Liver (tissue), 9 donors: ENCODE data around the gene FOXK2. TPM values are rescaled to one million over a fixed set of nuclear protein-coding genes. Genes with fewer than 3 reads are reported as not detected.

Experiments
- DNase-seq: peaks from one replicate; pipeline ENCODE4 v3.0.0-alpha.2; 2017; ENCODE audit warnings: low spot score
- H3K27ac ChIP-seq, 2 donors: one replicate each; pipeline ENCODE4 v1.7.0; 2013; ENCODE audit warnings: inconsistent platforms in 2 of 2, low read length in 2 of 2, control low read depth in 1 of 2, low read depth in 1 of 2, mild to moderate bottlenecking in 1 of 2
- H3K27me3 ChIP-seq, 4 donors: one replicate each; pipeline versions ENCODE4 v1.6.1 to v1.7.0; 2013; ENCODE audit warnings: low read length in 3 of 4, inconsistent platforms in 1 of 4, mild to moderate bottlenecking in 1 of 4, moderate library complexity in 1 of 4; ENCODE audit not compliant: control insufficient read depth in 4 of 4, insufficient read depth in 4 of 4
- H3K36me3 ChIP-seq, 4 donors: one replicate each; pipeline versions ENCODE4 v1.6.1 to v1.7.0; 2013; ENCODE audit warnings: low read length in 3 of 4, mild to moderate bottlenecking in 3 of 4, low read depth in 1 of 4, moderate library complexity in 1 of 4; ENCODE audit not compliant: control insufficient read depth in 4 of 4, insufficient read depth in 3 of 4
- H3K4me1 ChIP-seq, 4 donors: one replicate each; pipeline versions ENCODE4 v1.6.1 to v1.7.0; 2013; ENCODE audit warnings: low read length in 3 of 4, mild to moderate bottlenecking in 3 of 4, moderate library complexity in 1 of 4; ENCODE audit not compliant: control insufficient read depth in 4 of 4, insufficient read depth in 4 of 4
- H3K4me3 ChIP-seq, 3 donors: one replicate each; pipeline versions ENCODE4 v1.6.1 to v1.7.0; 2013; ENCODE audit warnings: low read length in 3 of 3, control low read depth in 1 of 3, low read depth in 1 of 3, mild to moderate bottlenecking in 1 of 3
- H3K9ac ChIP-seq, 2 donors: one replicate each; pipeline ENCODE4 v1.7.0; 2013; ENCODE audit warnings: low read length in 2 of 2, mild to moderate bottlenecking in 2 of 2, moderate library complexity in 2 of 2, control low read depth in 1 of 2, low read depth in 1 of 2
- H3K9me3 ChIP-seq, 4 donors: one replicate each; pipeline versions ENCODE4 v1.6.1 to v1.7.0; 2013; ENCODE audit warnings: low read length in 3 of 4; ENCODE audit not compliant: control insufficient read depth in 4 of 4
- ATF3 ChIP-seq: IDR thresholded peaks from 2 replicates; pipeline ENCODE4 v1.6.1; 2016; ENCODE audit warnings: antibody characterized with exemption
- EGR1 ChIP-seq, 2 donors: IDR thresholded peaks; 2 replicates each; pipeline ENCODE4 v1.6.1; 2016 to 2018; ENCODE audit warnings: antibody characterized with exemption in 2 of 2, low read depth in 2 of 2
- FOXA1 ChIP-seq: IDR thresholded peaks from 2 replicates; pipeline ENCODE4 v1.6.1; 2016; ENCODE audit warnings: antibody characterized with exemption
- FOXA2 ChIP-seq: IDR thresholded peaks from 2 replicates; pipeline ENCODE4 v1.6.1; 2016; ENCODE audit warnings: antibody characterized with exemption
- GABPA ChIP-seq, 2 donors: IDR thresholded peaks in 1 of 2; conservative IDR thresholded peaks in 1 of 2; 2 replicates each; pipeline ENCODE4 v1.6.1; 2016; ENCODE audit warnings: antibody characterized with exemption in 2 of 2, mild to moderate bottlenecking in 1 of 2, moderate library complexity in 1 of 2
- HNF4A ChIP-seq, 2 donors: conservative IDR thresholded peaks; 2 replicates each; pipeline ENCODE4 v1.6.1; 2016; ENCODE audit warnings: antibody characterized with exemption in 2 of 2, mild to moderate bottlenecking in 2 of 2
- HNF4G ChIP-seq: IDR thresholded peaks from 2 replicates; pipeline ENCODE4 v1.6.1; 2016; ENCODE audit warnings: antibody characterized with exemption
- JUND ChIP-seq, 2 donors: IDR thresholded peaks; 2 replicates each; pipeline ENCODE4 v1.6.1; 2016; ENCODE audit warnings: antibody characterized with exemption in 2 of 2
- MAX ChIP-seq: IDR thresholded peaks from 2 replicates; pipeline ENCODE4 v1.6.1; 2016; ENCODE audit warnings: antibody characterized with exemption
- NR2F2 ChIP-seq: IDR thresholded peaks from 2 replicates; pipeline ENCODE4 v1.6.1; 2016; ENCODE audit warnings: antibody characterized with exemption
- RAD21 ChIP-seq, 2 donors: IDR thresholded peaks; 2 replicates each; pipeline ENCODE4 v1.6.1; 2016; ENCODE audit warnings: antibody characterized with exemption in 2 of 2, mild to moderate bottlenecking in 2 of 2
- REST ChIP-seq: IDR thresholded peaks from 2 replicates; pipeline ENCODE4 v1.6.1; 2016; ENCODE audit warnings: antibody characterized with exemption, mild to moderate bottlenecking
- RXRA ChIP-seq, 2 donors: IDR thresholded peaks; 2 replicates each; pipeline ENCODE4 v1.6.1; 2017 to 2018; ENCODE audit warnings: antibody characterized with exemption in 2 of 2, mild to moderate bottlenecking in 1 of 2
- SP1 ChIP-seq: IDR thresholded peaks from 2 replicates; pipeline ENCODE4 v1.6.1; 2018; ENCODE audit warnings: antibody characterized with exemption, mild to moderate bottlenecking
- TAF1 ChIP-seq: conservative IDR thresholded peaks from 2 replicates; pipeline ENCODE4 v1.6.1; 2016; ENCODE audit warnings: antibody characterized with exemption, mild to moderate bottlenecking
- YY1 ChIP-seq: IDR thresholded peaks from 2 replicates; pipeline ENCODE4 v1.6.1; 2016; ENCODE audit warnings: antibody characterized with exemption, mild to moderate bottlenecking
- WGBS: extraction: QIAGEN DNeasy Blood & Tissue Kit; methylation state at CpG from one replicate; pipeline ENCODE4 v1.1.7; 2013; 5-methylcytosine and 5-hydroxymethylcytosine counted together
- polyA plus RNA-seq, 2 donors: library from polyadenylated mRNA; stranded (reverse) in 1 of 2; unstranded in 1 of 2; fragments of 200-250 nt in 1 of 2; fragments of >200 nt in 1 of 2; fragmentation: Nextera tagmentation in 1 of 2; extraction: Ambion mirVana in 1 of 2; gene quantifications; one replicate each; pipeline versions ENCODE4 v1.2.1 to v1.2.3, GENCODE V29; 2013 to 2015
- total RNA-seq, 2 donors: library from RNA; depleted of rRNA; stranded (reverse); fragments of >200 nt; gene quantifications; one replicate each; pipeline ENCODE4 v1.2.3, GENCODE V29; 2014
- TF ChIP-seq, protein P1 (sequence below): fragments of 150-350 bp; IDR thresholded peaks from 2 replicates; pipeline ENCODE4 v1.5.1; 2017; ENCODE audit warnings: improper control_type of control experiment, low read depth, low read length; ENCODE audit not compliant: missing input control
- TF ChIP-seq, protein P2 (sequence below): IDR thresholded peaks from 2 replicates; pipeline ENCODE4 v1.6.1; 2016; ENCODE audit warnings: antibody characterized with exemption
- donor health status: healthy.
- donor health status: healthy.
- donor health status: healthy.
- donor health status: healthy.
- donor health status: healthy.

Gene FOXK2
- total and polyA plus RNA-seq, 4 donors = 3.1 to 16.2 (median 10.8) TPM

GRCh38 chr17:82611140-82612058 is 91.9 kb downstream of the FOXK2 start:
- Histone ChIP-seq H3K27ac (no peak overlapping the region), H3K9ac (no peak overlapping the region), H3K36me3 (peaks cover 15 to 22% (median 19%) of the 10 kb centered on the region in 4 donors), H3K9me3 (no peaks in the 10 kb centered on the region), H3K27me3 (no peaks in the 10 kb centered on the region), H3K4me3 (no peak overlapping the region), H3K4me1 (no peaks in the 10 kb centered on the region)
- 89% methylated on average over 21 of the region's 21 CpGs for WGBS
- DNase-seq = no peak
- TF ChIP-seq HNF4A (conservative IDR thresholded peaks at IDR 0.05) (no peak), EGR1 (IDR thresholded peaks at IDR 0.05; ENCODE audit: low read depth in 2 of 2) (no peak), GABPA (IDR thresholded peaks at IDR 0.05 in 1 of 2, conservative IDR thresholded peaks at IDR 0.05 in 1 of 2) (no peak), JUND (IDR thresholded peaks at IDR 0.05) (no peak), NR2F2 (no peak), FOXA1 (no peak), REST (no peak), RAD21 (IDR thresholded peaks at IDR 0.05) (no peak), TAF1 (no peak), SP1 (no peak), ATF3 (no peak), FOXA2 (no peak), HNF4G (no peak), MAX (no peak), RXRA (IDR thresholded peaks at IDR 0.05) (no peak), YY1 (no peak)
- TF ChIP-seq, protein P1, sequence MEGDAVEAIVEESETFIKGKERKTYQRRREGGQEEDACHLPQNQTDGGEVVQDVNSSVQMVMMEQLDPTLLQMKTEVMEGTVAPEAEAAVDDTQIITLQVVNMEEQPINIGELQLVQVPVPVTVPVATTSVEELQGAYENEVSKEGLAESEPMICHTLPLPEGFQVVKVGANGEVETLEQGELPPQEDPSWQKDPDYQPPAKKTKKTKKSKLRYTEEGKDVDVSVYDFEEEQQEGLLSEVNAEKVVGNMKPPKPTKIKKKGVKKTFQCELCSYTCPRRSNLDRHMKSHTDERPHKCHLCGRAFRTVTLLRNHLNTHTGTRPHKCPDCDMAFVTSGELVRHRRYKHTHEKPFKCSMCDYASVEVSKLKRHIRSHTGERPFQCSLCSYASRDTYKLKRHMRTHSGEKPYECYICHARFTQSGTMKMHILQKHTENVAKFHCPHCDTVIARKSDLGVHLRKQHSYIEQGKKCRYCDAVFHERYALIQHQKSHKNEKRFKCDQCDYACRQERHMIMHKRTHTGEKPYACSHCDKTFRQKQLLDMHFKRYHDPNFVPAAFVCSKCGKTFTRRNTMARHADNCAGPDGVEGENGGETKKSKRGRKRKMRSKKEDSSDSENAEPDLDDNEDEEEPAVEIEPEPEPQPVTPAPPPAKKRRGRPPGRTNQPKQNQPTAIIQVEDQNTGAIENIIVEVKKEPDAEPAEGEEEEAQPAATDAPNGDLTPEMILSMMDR = no peak
- TF ChIP-seq, protein P2, sequence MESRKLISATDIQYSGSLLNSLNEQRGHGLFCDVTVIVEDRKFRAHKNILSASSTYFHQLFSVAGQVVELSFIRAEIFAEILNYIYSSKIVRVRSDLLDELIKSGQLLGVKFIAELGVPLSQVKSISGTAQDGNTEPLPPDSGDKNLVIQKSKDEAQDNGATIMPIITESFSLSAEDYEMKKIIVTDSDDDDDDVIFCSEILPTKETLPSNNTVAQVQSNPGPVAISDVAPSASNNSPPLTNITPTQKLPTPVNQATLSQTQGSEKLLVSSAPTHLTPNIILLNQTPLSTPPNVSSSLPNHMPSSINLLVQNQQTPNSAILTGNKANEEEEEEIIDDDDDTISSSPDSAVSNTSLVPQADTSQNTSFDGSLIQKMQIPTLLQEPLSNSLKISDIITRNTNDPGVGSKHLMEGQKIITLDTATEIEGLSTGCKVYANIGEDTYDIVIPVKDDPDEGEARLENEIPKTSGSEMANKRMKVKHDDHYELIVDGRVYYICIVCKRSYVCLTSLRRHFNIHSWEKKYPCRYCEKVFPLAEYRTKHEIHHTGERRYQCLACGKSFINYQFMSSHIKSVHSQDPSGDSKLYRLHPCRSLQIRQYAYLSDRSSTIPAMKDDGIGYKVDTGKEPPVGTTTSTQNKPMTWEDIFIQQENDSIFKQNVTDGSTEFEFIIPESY = no peak
